DOHH2 (cell line): Measurements from ENCODE around the gene ANKDD1B.

ENCODE experiments used
- EZH2phosphoT487 ChIP-seq: fragments of 200-600 bp; sonication (generic); IDR thresholded peaks from 2 replicates; pipeline ENCODE4 v1.6.1; 2017; ENCODE audit warnings: borderline replicate concordance, mild to moderate bottlenecking, antibody characterized with exemption, low read length, moderate library complexity, mixed read lengths
- TF ChIP-seq, protein P1 (sequence below): fragments of 200-600 bp; sonication (generic); IDR thresholded peaks from one replicate; pipeline ENCODE4 v1.5.1; 2014; ENCODE audit warnings: antibody characterized with exemption, mild to moderate bottlenecking, low read depth, low read length; ENCODE audit not compliant: poor library complexity, severe bottlenecking

DNA sequence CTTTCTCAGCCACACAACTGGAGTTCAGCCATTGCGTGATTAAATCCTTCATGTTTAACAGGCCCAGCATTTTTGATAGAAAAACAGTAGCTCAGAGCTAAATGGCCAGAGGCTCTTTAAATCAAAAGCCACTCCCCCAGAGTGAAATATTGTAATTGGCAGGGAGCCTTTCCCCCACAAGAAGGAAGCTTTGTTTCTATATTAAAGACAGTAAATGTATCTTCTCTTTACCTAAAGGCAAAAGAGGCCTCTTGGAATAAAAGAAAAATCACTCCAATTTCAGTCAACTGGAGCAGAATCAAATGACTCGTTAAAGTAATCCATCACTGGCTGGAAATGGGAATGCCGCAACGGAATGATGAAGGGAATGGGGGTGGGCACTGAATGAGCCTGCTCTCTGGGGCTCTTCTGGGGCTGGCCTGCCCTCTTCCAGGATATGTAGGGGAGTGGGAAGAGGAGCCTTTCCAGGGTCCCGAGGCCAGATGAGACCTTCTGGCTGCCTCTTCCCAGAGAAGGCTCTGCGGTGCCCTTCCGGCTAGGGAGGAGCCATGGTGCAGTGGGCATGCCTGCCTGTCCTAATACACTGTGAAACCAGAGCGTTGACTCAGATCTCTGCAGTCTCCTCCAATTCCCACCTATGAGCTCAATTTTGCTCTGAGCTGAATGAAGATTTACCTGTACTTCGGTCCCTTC, 45.2 kb downstream of the ANKDD1B start:
- TF ChIP-seq, protein P1, sequence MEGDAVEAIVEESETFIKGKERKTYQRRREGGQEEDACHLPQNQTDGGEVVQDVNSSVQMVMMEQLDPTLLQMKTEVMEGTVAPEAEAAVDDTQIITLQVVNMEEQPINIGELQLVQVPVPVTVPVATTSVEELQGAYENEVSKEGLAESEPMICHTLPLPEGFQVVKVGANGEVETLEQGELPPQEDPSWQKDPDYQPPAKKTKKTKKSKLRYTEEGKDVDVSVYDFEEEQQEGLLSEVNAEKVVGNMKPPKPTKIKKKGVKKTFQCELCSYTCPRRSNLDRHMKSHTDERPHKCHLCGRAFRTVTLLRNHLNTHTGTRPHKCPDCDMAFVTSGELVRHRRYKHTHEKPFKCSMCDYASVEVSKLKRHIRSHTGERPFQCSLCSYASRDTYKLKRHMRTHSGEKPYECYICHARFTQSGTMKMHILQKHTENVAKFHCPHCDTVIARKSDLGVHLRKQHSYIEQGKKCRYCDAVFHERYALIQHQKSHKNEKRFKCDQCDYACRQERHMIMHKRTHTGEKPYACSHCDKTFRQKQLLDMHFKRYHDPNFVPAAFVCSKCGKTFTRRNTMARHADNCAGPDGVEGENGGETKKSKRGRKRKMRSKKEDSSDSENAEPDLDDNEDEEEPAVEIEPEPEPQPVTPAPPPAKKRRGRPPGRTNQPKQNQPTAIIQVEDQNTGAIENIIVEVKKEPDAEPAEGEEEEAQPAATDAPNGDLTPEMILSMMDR, result no peak
- no peak for TF ChIP-seq EZH2phosphoT487
